H1 (cell line): ENCODE measurements around the gene ST3GAL3. TPM values are rescaled to one million over a fixed set of nuclear protein-coding genes. Genes with fewer than 3 reads are reported as not detected.

Source experiments
- CTCF ChIA-PET: fragments of 300-600 bp; sonication (Branson Sonifier 250); formaldehyde crosslinking; loops from one replicate; lab custom pipeline; 2021; ENCODE audit not compliant: partially characterized antibody; lab: Charles Lee
- POLR2A ChIA-PET: fragments of 300-600 bp; sonication (Branson Sonifier 250); formaldehyde crosslinking; loops from one replicate; lab custom pipeline; 2021; ENCODE audit warnings: inconsistent platforms; ENCODE audit not compliant: partially characterized antibody; lab: Charles Lee
- DNase-seq, 2 experiments: peaks; one replicate each; pipeline versions ENCODE4 v3.0.0 to v3.0.0-alpha.2; 2010 to 2022; ENCODE audit warnings: low spot score in 2 of 2, low read depth in 1 of 2, mixed read lengths in 1 of 2
- FAIRE-seq: peaks from 2 replicates; lab custom pipeline; 2011; peaks lifted over from hg19 to GRCh38; lab: Jason Lieb, UNC
- H2AFZ ChIP-seq: 2 replicates; pipeline ENCODE4 v1.8.1; 2012; ENCODE audit warnings: low read length, inconsistent platforms
- H2AK5ac ChIP-seq: 2 replicates; pipeline ENCODE4 v1.6.1; 2013; ENCODE audit warnings: low read depth, low read length
- H2BK120ac ChIP-seq: replicated peaks from 2 replicates; pipeline ENCODE3; 2013; ENCODE audit warnings: low read depth, low read length, inconsistent platforms
- H2BK12ac ChIP-seq: 2 replicates; pipeline ENCODE4 v1.6.1; 2013; ENCODE audit warnings: low read depth, low read length
- H2BK15ac ChIP-seq: 2 replicates; pipeline ENCODE4 v1.6.1; 2013; ENCODE audit warnings: low read length
- H2BK20ac ChIP-seq: 2 replicates; pipeline ENCODE4 v1.6.1; 2013; ENCODE audit warnings: low read length
- H2BK5ac ChIP-seq: 2 replicates; pipeline ENCODE4 v1.6.1; 2013; ENCODE audit warnings: low read depth, low read length
- H3K14ac ChIP-seq: 2 replicates; pipeline ENCODE4 v1.6.1; 2013; ENCODE audit warnings: inconsistent platforms; ENCODE audit not compliant: insufficient read length
- H3K18ac ChIP-seq: 2 replicates; pipeline ENCODE4 v1.6.1; 2013; ENCODE audit warnings: low read length; ENCODE audit errors: extremely low read depth
- H3K23ac ChIP-seq: 2 replicates; pipeline ENCODE4 v1.6.1; 2013; ENCODE audit warnings: inconsistent platforms; ENCODE audit not compliant: insufficient read length
- H3K23me2 ChIP-seq: 2 replicates; pipeline ENCODE4 v1.6.1; 2013; ENCODE audit warnings: low read depth, low read length
- H3K27ac ChIP-seq: 2 replicates; pipeline ENCODE4 v1.6.1; 2011; ENCODE audit warnings: low read depth, low read length, inconsistent platforms
- H3K27me3 ChIP-seq, 4 experiments: replicated peaks in 1 of 4; 1 replicate in 1 of 4; 2 replicates in 3 of 4; pipeline versions ENCODE4 v1.6.1 to v1.8.1; 2011 to 2013; ENCODE audit warnings: low read length in 3 of 4, mild to moderate bottlenecking in 3 of 4, inconsistent platforms in 2 of 4, mixed read lengths in 2 of 4, moderate library complexity in 1 of 4; ENCODE audit not compliant: control insufficient read depth in 3 of 4, insufficient read depth in 3 of 4; ENCODE audit errors: extremely low read depth in 1 of 4
- H3K36me3 ChIP-seq, 4 experiments: 2 replicates each; pipeline versions ENCODE4 v1.6.1 to v1.8.1; 2011 to 2013; ENCODE audit warnings: mild to moderate bottlenecking in 4 of 4, low read length in 3 of 4, moderate library complexity in 2 of 4, control low read depth in 1 of 4, inconsistent platforms in 1 of 4; ENCODE audit not compliant: insufficient read depth in 4 of 4, control insufficient read depth in 2 of 4
- H3K4ac ChIP-seq: replicated peaks from 2 replicates; pipeline ENCODE3; 2013; ENCODE audit warnings: low read length, low read depth, mixed read lengths, inconsistent platforms; ENCODE audit not compliant: insufficient read length
- H3K4me1 ChIP-seq, 4 experiments: replicated peaks in 1 of 4; 1 replicate in 1 of 4; 2 replicates in 3 of 4; pipeline versions ENCODE4 v1.6.1 to v1.8.1; 2011 to 2013; ENCODE audit warnings: low read length in 3 of 4, inconsistent platforms in 2 of 4, mixed read lengths in 1 of 4; ENCODE audit not compliant: insufficient read depth in 4 of 4, control insufficient read depth in 3 of 4
- H3K4me2 ChIP-seq, 2 experiments: 2 replicates each; pipeline versions ENCODE4 v1.6.1 to v1.8.1; 2011 to 2013; ENCODE audit warnings: low read depth in 2 of 2, low read length in 2 of 2, control low read depth in 1 of 2, inconsistent platforms in 1 of 2, mild to moderate bottlenecking in 1 of 2; ENCODE audit not compliant: insufficient read depth in 1 of 2
- H3K4me3 ChIP-seq, 4 experiments: fragments of 200-600, 300-600 bp in 1 of 4; sonication (generic), shearing (Covaris generic), sonication (Bioruptor Twin) in 1 of 4; 2 replicates each; pipeline versions ENCODE4 v1.5.1 to v1.8.1; 2011 to 2016; ENCODE audit warnings: low read length in 4 of 4, low read depth in 3 of 4, control low read depth in 2 of 4, inconsistent platforms in 2 of 4, mild to moderate bottlenecking in 2 of 4, mixed read lengths in 1 of 4, moderate library complexity in 1 of 4; ENCODE audit not compliant: insufficient read depth in 2 of 4; ENCODE audit errors: extremely low read depth in 1 of 4
- H3K56ac ChIP-seq: replicated peaks from 2 replicates; pipeline ENCODE3; 2013; ENCODE audit warnings: low read depth, mild to moderate bottlenecking, mixed read lengths, low read length, inconsistent platforms; ENCODE audit not compliant: insufficient read length
- H3K79me1 ChIP-seq: 2 replicates; pipeline ENCODE4 v1.6.1; 2013; ENCODE audit warnings: low read depth, low read length, control low read depth
- H3K79me2 ChIP-seq, 2 experiments: 2 replicates each; pipeline versions ENCODE4 v1.6.1 to v1.8.1; 2012 to 2013; ENCODE audit warnings: low read length in 2 of 2, mild to moderate bottlenecking in 2 of 2, inconsistent platforms in 1 of 2; ENCODE audit not compliant: insufficient read depth in 2 of 2, control insufficient read depth in 1 of 2
- H3K9ac ChIP-seq, 4 experiments: replicated peaks in 1 of 4; 1 replicate in 1 of 4; 2 replicates in 3 of 4; pipeline versions ENCODE4 v1.6.1 to v1.8.1; 2011 to 2013; ENCODE audit warnings: low read depth in 3 of 4, low read length in 3 of 4, control low read depth in 2 of 4, mild to moderate bottlenecking in 2 of 4, moderate library complexity in 2 of 4, inconsistent platforms in 1 of 4; ENCODE audit errors: extremely low read depth in 1 of 4
- H3K9me3 ChIP-seq, 2 experiments: 2 replicates each; pipeline versions ENCODE4 v1.6.1 to v1.8.1; 2012 to 2013; ENCODE audit warnings: mild to moderate bottlenecking in 2 of 2, moderate library complexity in 2 of 2, control low read depth in 1 of 2, inconsistent platforms in 1 of 2, low read depth in 1 of 2, low read length in 1 of 2, mixed read lengths in 1 of 2; ENCODE audit not compliant: insufficient read depth in 2 of 2
- H4K20me1 ChIP-seq, 2 experiments: replicated peaks in 1 of 2; 2 replicates each; pipeline versions ENCODE3 to v1.8.1; 2011 to 2013; ENCODE audit warnings: inconsistent platforms in 2 of 2, low read length in 2 of 2, mild to moderate bottlenecking in 1 of 2; ENCODE audit not compliant: insufficient read depth in 2 of 2, control insufficient read depth in 1 of 2
- H4K5ac ChIP-seq: 2 replicates; pipeline ENCODE4 v1.6.1; 2013; ENCODE audit warnings: low read length, low read depth, mixed read lengths, inconsistent platforms; ENCODE audit not compliant: insufficient read length
- H4K8ac ChIP-seq: 2 replicates; pipeline ENCODE4 v1.8.0; 2013; ENCODE audit warnings: mild to moderate bottlenecking, moderate library complexity, low read length, inconsistent platforms; ENCODE audit not compliant: insufficient read depth; ENCODE audit errors: extremely low read depth
- H4K91ac ChIP-seq: replicated peaks from 2 replicates; pipeline ENCODE3; 2013; ENCODE audit warnings: low read length, mixed read lengths, inconsistent platforms; ENCODE audit not compliant: insufficient read length
- ATF3 ChIP-seq: IDR thresholded peaks from 2 replicates; pipeline ENCODE4 v1.6.1; 2011; ENCODE audit warnings: low read depth, mild to moderate bottlenecking, low read length; ENCODE audit not compliant: insufficient read depth
- FOSL1 ChIP-seq: IDR thresholded peaks from 2 replicates; pipeline ENCODE4 v1.6.1; 2011; ENCODE audit warnings: mild to moderate bottlenecking, low read depth, low read length, moderate library complexity; ENCODE audit not compliant: insufficient read depth
- HDAC6 ChIP-seq: IDR thresholded peaks from one replicate; pipeline ENCODE4 v1.7.1; 2012; ENCODE audit warnings: low read depth, mild to moderate bottlenecking, inconsistent platforms, low read length, moderate library complexity
- JUN ChIP-seq: IDR thresholded peaks from 2 replicates; pipeline ENCODE4 v1.6.1; 2011; ENCODE audit warnings: low read depth, mild to moderate bottlenecking, improper control_type of control experiment, low read length
- KDM1A ChIP-seq: fragments of 200-600, 300-600 bp; sonication (generic); IDR thresholded peaks from 2 replicates; pipeline ENCODE4 v1.7.1; 2016; ENCODE audit warnings: mild to moderate bottlenecking, low read length, borderline replicate concordance
- NRF1 ChIP-seq: IDR thresholded peaks from 2 replicates; pipeline ENCODE4 v1.6.1; 2011; ENCODE audit warnings: mild to moderate bottlenecking, low read depth, low read length, improper control_type of control experiment
- PHF8 ChIP-seq: fragments of 200-600 bp; sonication (generic); conservative IDR thresholded peaks from 2 replicates; pipeline ENCODE4 v1.7.1; 2012; ENCODE audit warnings: low read depth, mild to moderate bottlenecking, inconsistent platforms, low read length, moderate library complexity
- POLR2A ChIP-seq, 2 experiments: IDR thresholded peaks; 1 replicate in 1 of 2; 2 replicates in 1 of 2; pipeline ENCODE4 v1.6.1; 2011; ENCODE audit warnings: low read depth in 2 of 2, low read length in 2 of 2, mild to moderate bottlenecking in 2 of 2; ENCODE audit errors: control extremely low read depth in 1 of 2
- POU5F1 ChIP-seq: IDR thresholded peaks from 2 replicates; pipeline ENCODE4 v1.6.1; 2011; ENCODE audit warnings: low read depth, mild to moderate bottlenecking, low read length, moderate library complexity
- RFX5 ChIP-seq: IDR thresholded peaks from 2 replicates; pipeline ENCODE4 v1.6.1; 2011; ENCODE audit warnings: low read depth, low read length, improper control_type of control experiment, borderline replicate concordance
- SIN3A ChIP-seq, 2 experiments: IDR thresholded peaks in 1 of 2; conservative IDR thresholded peaks in 1 of 2; 2 replicates each; pipeline ENCODE4 v1.6.1; 2011 to 2012; ENCODE audit warnings: low read length in 2 of 2, improper control_type of control experiment in 1 of 2, low read depth in 1 of 2, mild to moderate bottlenecking in 1 of 2
- SIRT6 ChIP-seq: IDR thresholded peaks from one replicate; pipeline ENCODE4 v1.7.1; 2012; ENCODE audit warnings: low read length, inconsistent platforms
- SRF ChIP-seq: IDR thresholded peaks from 2 replicates; pipeline ENCODE4 v1.6.1; 2011; ENCODE audit warnings: mild to moderate bottlenecking, low read depth, low read length, moderate library complexity
- TAF7 ChIP-seq: optimal IDR thresholded peaks from 2 replicates; pipeline ENCODE3; 2011; ENCODE audit warnings: low read depth, mild to moderate bottlenecking, inconsistent platforms, low read length, moderate library complexity, borderline replicate concordance
- TCF12 ChIP-seq: IDR thresholded peaks from 2 replicates; pipeline ENCODE4 v1.6.1; 2011; ENCODE audit warnings: low read depth, mild to moderate bottlenecking, low read length
- WGBS, 2 experiments: shearing (Covaris generic) in 1 of 2; methylation state at CpG; one replicate each; pipeline versions ENCODE4 v1.1.6 to v1.1.7; 2013 to 2015; ENCODE audit warnings: low lambda C conversion rate in 2 of 2, mixed read lengths in 2 of 2, inconsistent platforms in 1 of 2, low coverage in 1 of 2, missing lambda C conversion rate in 1 of 2; ENCODE audit not compliant: insufficient replicate concordance in 2 of 2, insufficient coverage in 1 of 2, insufficient read length in 1 of 2; ENCODE audit errors: extremely low coverage in 1 of 2, missing lambda C conversion rate in 1 of 2; 5-methylcytosine and 5-hydroxymethylcytosine counted together
- polyA plus RNA-seq, 7 experiments: library from polyadenylated mRNA; depleted of rRNA in 3 of 7; stranded (reverse) in 5 of 7; unstranded in 2 of 7; fragments of >200 nt in 5 of 7; fragments of 200-250 nt in 2 of 7; gene quantifications; 1 replicate in 5 of 7; 2 replicates in 1 of 7; 4 replicates in 1 of 7; pipeline versions ENCODE4 v1.2.1 to v1.2.3, GENCODE V29; 2011 to 2013; ENCODE audit warnings: missing spikeins in 2 of 7, mixed read lengths in 2 of 7
- total RNA-seq: library from RNA; stranded (reverse); fragmentation: NEBNext Ultra II Directional; extraction: Animal tissue kit (Norgen Biotek cat#: 25700); gene quantifications from 2 replicates; pipeline ENCODE4 v1.2.1, GENCODE V29; 2021

Gene ST3GAL3
- total and polyA plus RNA-seq, 2 of the 8 experiments (the other 6 are each of a cell fraction or from before 2014, with no cell fraction given): 6.8 to 7.0 TPM

- no peak for FAIRE-seq
- TF ChIP-seq SIRT6 (no peak), TCF12 (no peak), POU5F1 (no peak), ATF3 (no peak), PHF8 (no peak), HDAC6 (no peak), TAF7 (no peak), KDM1A (no peak), JUN (no peak), SRF (no peak), SIN3A (conservative IDR thresholded peaks at IDR 0.05 in 1 of 2, IDR thresholded peaks at IDR 0.05 in 1 of 2; ENCODE audit: low read depth in 1 of 2, low read length in 2 of 2) (no peak), RFX5 (no peak), FOSL1 (no peak), POLR2A (IDR thresholded peaks at IDR 0.05; ENCODE audit: control extremely low read depth in 1 of 2, low read depth in 2 of 2, low read length in 2 of 2) (no peak), NRF1 (no peak)
These were observed 117.5 kb downstream of the ST3GAL3 start for GRCh38 chr1:43824795-43825194.

More at GRCh38 chr1:43824795-43825194, 117.5 kb downstream of the ST3GAL3 start:
- Histone ChIP-seq H3K79me2 (no peaks in the 10 kb centered on the region), H3K14ac (no peak overlapping the region), H3K27ac (no peak overlapping the region), H2AK5ac (no peak overlapping the region), H3K27me3 (no peaks in the 10 kb centered on the region), H3K4me1 (peaks cover 0 to 3% (median 0%) of the 10 kb centered on the region in 4 experiments; a peak in 2 of 7 replicates), H3K4me2 (no peak overlapping the region), H4K20me1 (no peaks in the 10 kb centered on the region), H3K79me1 (no peaks in the 10 kb centered on the region), H3K18ac (no peak overlapping the region), H2BK12ac (no peak overlapping the region), H2BK20ac (no peak overlapping the region), H3K4ac (no peak overlapping the region), H2BK15ac (no peak overlapping the region), H4K8ac (no peak overlapping the region), H3K4me3 (no peak overlapping the region), H3K23ac (no peak overlapping the region), H4K5ac (no peak overlapping the region), H2BK5ac (no peak overlapping the region), H2AFZ (no peak overlapping the region), H4K91ac (no peak overlapping the region), H2BK120ac (no peak overlapping the region), H3K9me3 (no peaks in the 10 kb centered on the region), H3K36me3 (no peaks in the 10 kb centered on the region), H3K56ac (no peak overlapping the region), H3K23me2 (no peaks in the 10 kb centered on the region), H3K9ac (no peak overlapping the region)
- WGBS, 2 experiments: 86% methylated on average over 1 of the region's 1 CpG; no CpG with 5 or more reads in 1 of the 2 experiments
- no peak for DNase-seq
- ChIA-PET POLR2A (no interaction called here), CTCF (interaction anchor here (1.2 to 1.7 kb wide), 2 partner anchors 13 to 110 kb away, joined by 3 to 6 read pairs; no protein-coding TSS in a partner anchor)
